ENCODE data around the gene NEK7.

Gene NEK7

GRCh38 chr1:198363625-198364151, 206.9 kb downstream of the NEK7 start:
- no peak for DNase-seq

GRCh38 chr1:198364471-198364870, 207.7 kb downstream of the NEK7 start:
- no peak for DNase-seq

GRCh38 chr1:198367296-198367695, 210.5 kb downstream of the NEK7 start:
- no peak for DNase-seq

GRCh38 chr1:198370996-198371395, 214.2 kb downstream of the NEK7 start:
- no peak for DNase-seq

Measured in stimulated activated CD4-positive, alpha-beta T cell treated with anti-CD3 and anti-CD28 coated beads, Interleukin-4, amount 100 ng/mL, for 1 hour (primary cell).